Measurements from ENCODE around the gene DPH3.

The DPH3 gene

GRCh38 chr3:16255326-16255725 lies 9.4 kb downstream of the DPH3 start:
- DNase-seq (ENCODE audit: low read depth) = no peak

GRCh38 chr3:16254916-16255315 lies 9.8 kb downstream of the DPH3 start:
- no peak for DNase-seq (ENCODE audit: low read depth)

GRCh38 chr3:16253601-16254000 lies 11.1 kb downstream of the DPH3 start:
- no peak for DNase-seq (ENCODE audit: low read depth)

GRCh38 chr3:16252988-16253387 lies 11.8 kb downstream of the DPH3 start:
- DNase-seq (ENCODE audit: low read depth) = no peak

- no peak for DNase-seq (ENCODE audit: low read depth)
These were observed 12.3 kb downstream of the DPH3 start for GRCh38 chr3:16252243-16252978.

GRCh38 chr3:16251316-16252085 lies 13.2 kb downstream of the DPH3 start:
- no peak for DNase-seq (ENCODE audit: low read depth)

GRCh38 chr3:16249886-16250285 lies 14.9 kb downstream of the DPH3 start:
- no peak for DNase-seq (ENCODE audit: low read depth)

GRCh38 chr3:16249336-16249735 lies 15.4 kb downstream of the DPH3 start:
- DNase-seq (ENCODE audit: low read depth) = no peak

GRCh38 chr3:16248556-16248955 lies 16.2 kb downstream of the DPH3 start:
- no peak for DNase-seq (ENCODE audit: low read depth)

- DNase-seq (ENCODE audit: low read depth) = peak; percentile 52
These were observed 17.3 kb downstream of the DPH3 start for GRCh38 chr3:16247282-16248061.

GRCh38 chr3:16245609-16246008 lies 19.1 kb downstream of the DPH3 start:
- no peak for DNase-seq (ENCODE audit: low read depth)

- DNase-seq (ENCODE audit: low read depth) = no peak
These were observed 20.8 kb downstream of the DPH3 start for GRCh38 chr3:16243706-16244490.

- no peak for DNase-seq (ENCODE audit: low read depth)
These were observed 22.6 kb downstream of the DPH3 start for GRCh38 chr3:16242177-16242576.

GRCh38 chr3:16241225-16241624 lies 23.5 kb downstream of the DPH3 start:
- no peak for DNase-seq (ENCODE audit: low read depth)

- no peak for DNase-seq (ENCODE audit: low read depth)
These were observed 24.3 kb downstream of the DPH3 start for GRCh38 chr3:16240229-16241023.

- DNase-seq (ENCODE audit: low read depth) = no peak
These were observed 25.0 kb downstream of the DPH3 start for GRCh38 chr3:16239780-16240179.

- no peak for DNase-seq (ENCODE audit: low read depth)
These were observed 25.5 kb downstream of the DPH3 start for GRCh38 chr3:16239086-16239770.

- DNase-seq (ENCODE audit: low read depth) = no peak
These were observed 27.8 kb downstream of the DPH3 start for GRCh38 chr3:16236856-16237393.

GRCh38 chr3:16236030-16236639 lies 28.6 kb downstream of the DPH3 start:
- DNase-seq (ENCODE audit: low read depth) = no peak

- DNase-seq (ENCODE audit: low read depth) = no peak
These were observed 30.5 kb downstream of the DPH3 start for GRCh38 chr3:16234281-16234680.

Measured in stimulated activated CD8-positive, alpha-beta memory T cell treated with anti-CD3 and anti-CD28 coated beads, Interleukin-15, amount 100 ng/mL, for 1 hour (primary cell).